Duodenal mucosa (tissue), 2 donors: ENCODE measurements around the gene LRP1.

Experiments used
- H3K27ac ChIP-seq: one replicate; pipeline ENCODE4 v1.7.0; 2013; ENCODE audit warnings: low read depth, low read length
- H3K27me3 ChIP-seq, 2 donors: one replicate each; pipeline ENCODE4 v1.7.0; 2013; ENCODE audit warnings: low read length in 2 of 2, control low read depth in 1 of 2; ENCODE audit not compliant: insufficient read depth in 2 of 2, control insufficient read depth in 1 of 2
- H3K36me3 ChIP-seq, 2 donors: one replicate each; pipeline ENCODE4 v1.7.0; 2013; ENCODE audit warnings: low read length in 2 of 2, control low read depth in 1 of 2; ENCODE audit not compliant: insufficient read depth in 2 of 2, control insufficient read depth in 1 of 2
- H3K4me1 ChIP-seq, 2 donors: one replicate each; pipeline ENCODE4 v1.7.0; 2013; ENCODE audit warnings: low read length in 2 of 2, control low read depth in 1 of 2; ENCODE audit not compliant: insufficient read depth in 2 of 2, control insufficient read depth in 1 of 2
- H3K4me3 ChIP-seq, 2 donors: one replicate each; pipeline ENCODE4 v1.7.0; 2013; ENCODE audit warnings: low read length in 2 of 2, low read depth in 1 of 2
- H3K9ac ChIP-seq, 2 donors: one replicate each; pipeline ENCODE4 v1.7.0; 2013; ENCODE audit warnings: low read length in 2 of 2, low read depth in 1 of 2
- H3K9me3 ChIP-seq, 2 donors: one replicate each; pipeline ENCODE4 v1.7.0; 2013; ENCODE audit warnings: low read length in 2 of 2, control low read depth in 1 of 2; ENCODE audit not compliant: control insufficient read depth in 1 of 2

The LRP1 gene

DNA sequence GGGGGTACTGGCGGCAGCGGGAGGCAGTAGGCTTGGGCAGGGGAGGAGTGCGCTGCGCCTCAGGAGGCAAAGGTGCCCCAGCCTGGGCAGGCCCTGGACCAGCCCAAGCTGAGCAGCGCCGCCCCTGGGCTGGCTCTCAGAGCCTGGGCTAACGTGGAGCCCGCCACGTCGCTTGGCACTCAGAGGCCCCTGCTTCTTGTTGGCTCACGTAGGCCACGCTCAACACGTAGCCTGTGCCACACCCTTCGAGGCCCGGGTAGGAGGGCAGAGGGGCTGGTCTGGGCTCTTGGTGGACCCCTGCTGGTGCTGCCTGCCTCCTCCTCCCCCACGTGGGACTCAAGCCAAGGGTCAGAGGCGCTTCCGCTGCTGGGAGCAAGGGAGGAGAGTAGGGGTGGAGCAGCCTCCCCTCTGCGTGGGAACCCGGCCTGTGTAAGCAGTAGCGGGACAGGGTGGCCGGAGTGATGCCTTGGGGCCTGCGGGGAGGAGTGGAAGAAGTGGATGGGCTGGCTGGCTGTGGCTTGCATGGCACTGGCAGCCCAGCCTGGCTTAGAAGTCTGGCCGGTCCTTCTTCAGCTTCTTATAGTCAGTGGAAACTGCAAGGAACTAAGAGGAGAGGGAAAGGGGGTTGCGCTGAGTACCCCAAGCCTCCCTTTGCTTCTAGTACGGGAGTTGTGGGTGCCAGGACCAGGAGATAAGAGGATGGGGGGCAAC, 106.9 kb downstream of the LRP1 start:
- Histone ChIP-seq H3K9me3 (no peaks in the 10 kb centered on the region), H3K4me3 (no peak overlapping the region), H3K27me3 (peaks cover 39 to 47% of the 10 kb centered on the region in 2 donors), H3K4me1 (peaks cover 22 to 35% of the 10 kb centered on the region in 2 donors), H3K9ac (no peak overlapping the region), H3K27ac (no peak overlapping the region), H3K36me3 (peaks cover 20 to 32% of the 10 kb centered on the region in 2 donors)

- Histone ChIP-seq H3K27me3 (peaks cover 45 to 53% of the 10 kb centered on the region in 2 donors), H3K27ac (no peak overlapping the region), H3K4me1 (peaks cover 22 to 35% of the 10 kb centered on the region in 2 donors), H3K4me3 (no peak overlapping the region), H3K36me3 (peaks cover 20 to 32% of the 10 kb centered on the region in 2 donors), H3K9me3 (no peaks in the 10 kb centered on the region), H3K9ac (no peak overlapping the region)
These were observed 107.4 kb downstream of the LRP1 start for GRCh38 chr12:57235728-57236131.

DNA sequence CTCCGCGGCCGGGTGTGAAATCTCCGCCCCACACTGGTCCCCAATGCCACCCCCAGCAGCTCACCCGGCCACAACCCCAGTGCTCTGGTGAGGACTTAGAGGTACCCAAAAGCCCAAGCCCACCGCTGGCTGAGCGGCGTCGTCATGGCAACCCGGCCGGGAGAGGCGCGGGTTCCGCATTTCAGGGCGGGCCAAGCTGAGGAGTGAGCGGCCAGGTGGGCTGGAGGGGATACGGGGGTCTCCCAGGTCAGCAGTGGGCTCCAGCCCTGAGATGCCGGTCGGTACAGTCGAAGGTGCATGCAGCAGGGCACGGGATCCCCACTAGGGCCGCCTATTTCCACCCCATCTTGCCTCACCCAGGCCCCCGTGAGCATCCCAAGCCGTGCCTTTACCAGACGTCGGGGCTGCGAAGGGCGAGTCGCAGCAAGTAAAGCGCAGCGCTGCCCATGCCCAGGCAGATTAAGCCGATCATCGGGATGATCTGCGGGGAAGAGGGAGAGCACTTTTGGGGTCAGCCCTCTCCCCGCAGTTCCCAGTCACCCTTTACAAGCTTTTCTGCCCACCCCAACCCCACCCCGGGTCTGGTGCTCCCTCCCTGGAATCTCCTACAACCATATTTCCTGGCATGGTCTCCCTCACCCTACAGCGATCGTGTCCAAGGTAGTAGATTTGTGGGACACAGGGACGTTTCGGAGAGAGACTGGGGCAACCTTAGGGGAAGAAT, 108.1 kb downstream of the LRP1 start:
- Histone ChIP-seq H3K4me1 (peaks cover 21 to 37% of the 10 kb centered on the region in 2 donors), H3K9me3 (no peaks in the 10 kb centered on the region), H3K27ac (no peak overlapping the region), H3K27me3 (peaks cover 51 to 59% of the 10 kb centered on the region in 2 donors), H3K36me3 (peaks cover 20 to 32% of the 10 kb centered on the region in 2 donors), H3K9ac (no peak overlapping the region), H3K4me3 (peak overlapping the region in 1 of 2 donors; percentile 25)

GRCh38 chr12:57236925-57237595, 108.8 kb downstream of the LRP1 start:
- Histone ChIP-seq H3K4me3 (peak overlapping the region in 1 of 2 donors; percentile 25), H3K9ac (no peak overlapping the region), H3K36me3 (peaks cover 13 to 26% of the 10 kb centered on the region in 2 donors), H3K27ac (no peak overlapping the region), H3K9me3 (no peaks in the 10 kb centered on the region), H3K4me1 (peaks cover 21 to 44% of the 10 kb centered on the region in 2 donors), H3K27me3 (peaks cover 58 to 66% of the 10 kb centered on the region in 2 donors)

DNA sequence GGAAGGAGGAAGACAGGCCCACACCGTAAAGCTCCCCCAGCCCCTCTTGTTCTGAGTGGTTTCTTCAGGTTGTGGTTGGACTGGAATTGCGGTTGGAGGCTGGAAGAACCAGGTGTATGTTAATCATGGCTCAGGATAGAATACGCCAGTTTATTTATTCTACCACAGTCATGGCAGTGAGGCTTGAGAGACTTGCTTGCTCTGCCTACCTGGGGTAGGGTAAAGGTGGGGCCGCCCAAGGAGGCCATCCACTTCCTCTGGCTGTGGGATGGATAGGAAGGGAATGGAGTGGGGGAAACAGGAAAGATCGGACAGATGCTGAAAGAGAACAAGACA, 109.3 kb downstream of the LRP1 start:
- peaks cover 21 to 48% of the 10 kb centered on the region in 2 donors for H3K4me1 ChIP-seq
- no peak overlapping the region for H3K27ac ChIP-seq
- no peak overlapping the region for H3K4me3 ChIP-seq

GRCh38 chr12:57237932-57238853, 109.9 kb downstream of the LRP1 start:
- no peaks in the 10 kb centered on the region for H3K9me3 ChIP-seq
- no peak overlapping the region for H3K9ac ChIP-seq
- H3K4me3 ChIP-seq = peak overlapping the region; percentile 54 to 64
- H3K36me3 ChIP-seq = peaks cover 9 to 15% of the 10 kb centered on the region in 2 donors
- H3K27me3 ChIP-seq = peaks cover 66 to 74% of the 10 kb centered on the region in 2 donors
- H3K4me1 ChIP-seq = peaks cover 27 to 55% of the 10 kb centered on the region in 2 donors
- H3K27ac ChIP-seq = no peak overlapping the region

More for the DNA sequence above, 109.3 kb downstream of the LRP1 start:
- Histone ChIP-seq H3K9ac (no peak overlapping the region), H3K36me3 (peaks cover 11 to 21% of the 10 kb centered on the region in 2 donors), H3K9me3 (no peaks in the 10 kb centered on the region), H3K27me3 (peaks cover 63 to 71% of the 10 kb centered on the region in 2 donors)

GRCh38 chr12:57238854-57239554, 110.7 kb downstream of the LRP1 start:
- H3K4me1 ChIP-seq = peaks cover 35 to 60% of the 10 kb centered on the region in 2 donors
- no peak overlapping the region for H3K9ac ChIP-seq
- peaks cover under 1 to 7% of the 10 kb centered on the region in 2 donors for H3K36me3 ChIP-seq
- peaks cover 66 to 74% of the 10 kb centered on the region in 2 donors for H3K27me3 ChIP-seq
- H3K4me3 ChIP-seq = peak overlapping the region; percentile 64 to 71
- no peak overlapping the region for H3K27ac ChIP-seq
- no peaks in the 10 kb centered on the region for H3K9me3 ChIP-seq

DNA sequence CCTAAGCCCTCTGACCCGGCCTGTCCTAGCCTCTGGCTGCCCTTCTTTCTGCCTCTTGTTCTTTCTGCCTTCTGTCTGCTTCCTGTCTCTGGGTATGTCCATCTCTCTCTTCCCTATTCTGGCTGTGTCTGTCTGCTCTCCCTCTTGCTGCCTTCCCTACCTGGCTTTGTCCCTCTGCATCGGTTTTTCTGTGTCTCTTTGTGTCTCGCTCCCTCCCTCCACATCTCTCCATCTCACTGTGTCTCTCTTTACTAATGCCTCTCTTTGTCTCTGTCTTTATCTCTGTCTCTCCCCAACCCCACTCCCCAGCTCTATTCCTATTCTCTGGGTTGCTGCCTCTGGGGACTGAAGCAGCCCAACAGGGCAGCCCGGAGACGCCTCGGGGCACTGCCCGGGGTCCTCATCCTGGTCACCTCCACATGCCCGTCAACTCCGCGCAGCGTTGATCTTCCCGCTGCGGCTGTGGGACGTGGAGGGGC, 111.3 kb downstream of the LRP1 start:
- H3K27ac ChIP-seq = no peak overlapping the region
- no peak overlapping the region for H3K9ac ChIP-seq
- peaks cover 35 to 60% of the 10 kb centered on the region in 2 donors for H3K4me1 ChIP-seq
- peaks cover 0 to under 1% of the 10 kb centered on the region in 2 donors for H3K36me3 ChIP-seq
- H3K27me3 ChIP-seq = peaks cover 66 to 74% of the 10 kb centered on the region in 2 donors
- no peaks in the 10 kb centered on the region for H3K9me3 ChIP-seq
- H3K4me3 ChIP-seq = peak overlapping the region; percentile 64 to 71
